K562 (cell line): ENCODE results near the gene CYLD. TPM values are rescaled to one million over a fixed set of nuclear protein-coding genes. Genes with fewer than 3 reads are reported as not detected.

Source experiments
- ATAC-seq: fragments of 200-7000 bp; cut with Tn5 transposase; 3 replicates; pipeline ENCODE4 v1.9.1; 2020; ENCODE audit warnings: moderate library complexity
- BruUV-seq: library from RNA; stranded (reverse); fragments of 400-500 nt; replicated peaks from 2 replicates; lab custom pipeline; 2021; lab: Mats Ljungman, UMichigan
- CTCF ChIA-PET: fragments of 300-600 bp; formaldehyde crosslinking; extraction: SDS; loops from one replicate; lab custom pipeline; 2021; ENCODE audit warnings: low intra/inter-chr PET ratio; lab: Yijun Ruan, JAX
- POLR2A ChIA-PET: fragments of 300-600, 350-650 bp; sonication (Branson Sonifier 250); formaldehyde crosslinking; extraction: SDS; loops from one replicate; lab custom pipeline; 2021; ENCODE audit warnings: antibody characterized with exemption, inconsistent platforms; lab: Yijun Ruan, JAX
- DNase-seq, 4 experiments: peaks; one replicate each; pipeline versions ENCODE4 v3.0.0 to v3.0.0-alpha.2; 2011 to 2018; ENCODE audit warnings: low spot score in 3 of 4, mixed read lengths in 3 of 4; ENCODE audit errors: extremely low read depth in 1 of 4
- FAIRE-seq: peaks from 2 replicates; lab custom pipeline; 2011; peaks lifted over from hg19 to GRCh38; lab: Jason Lieb, UNC
- H2AFZ ChIP-seq: 2 replicates; pipeline ENCODE4 v1.6.0; 2011; ENCODE audit warnings: low read depth, low read length, control low read depth, inconsistent platforms
- H3K27ac ChIP-seq: fragments of 200-600 bp; 3 replicates; pipeline ENCODE4 v1.8.0; 2011; ENCODE audit warnings: low read depth, mild to moderate bottlenecking, control low read depth, inconsistent platforms, low read length, moderate library complexity, mixed read lengths; ENCODE audit errors: extremely low read depth
- H3K27me3 ChIP-seq, 2 experiments: fragments of 300-600 bp in 1 of 2; 2 replicates in 1 of 2; 3 replicates in 1 of 2; pipeline versions ENCODE4 v1.6.0 to v1.8.0; 2011; ENCODE audit warnings: inconsistent platforms in 2 of 2, low read length in 2 of 2, mild to moderate bottlenecking in 1 of 2, mixed read lengths in 1 of 2, moderate library complexity in 1 of 2; ENCODE audit not compliant: control insufficient read depth in 2 of 2, insufficient read depth in 2 of 2
- H3K36me3 ChIP-seq: fragments of 300-600 bp; 3 replicates; pipeline ENCODE4 v1.8.0; 2011; ENCODE audit warnings: mild to moderate bottlenecking, low read length, inconsistent platforms; ENCODE audit not compliant: control insufficient read depth, insufficient read depth
- H3K4me1 ChIP-seq, 2 experiments: fragments of 200-600 bp in 1 of 2; replicated peaks in 1 of 2; 2 replicates in 1 of 2; 3 replicates in 1 of 2; pipeline versions ENCODE4 v1.5.1 to v1.8.0; 2011; ENCODE audit warnings: inconsistent platforms in 2 of 2, low read length in 2 of 2, mild to moderate bottlenecking in 1 of 2, mixed read lengths in 1 of 2, moderate library complexity in 1 of 2; ENCODE audit not compliant: control insufficient read depth in 2 of 2, insufficient read depth in 2 of 2
- H3K4me2 ChIP-seq: 2 replicates; pipeline ENCODE4 v1.6.1; 2011; ENCODE audit warnings: low read length, control low read depth, inconsistent platforms, mixed read lengths; ENCODE audit not compliant: insufficient read depth
- H3K4me3 ChIP-seq: fragments of 200-600 bp; sonication (generic), shearing (Covaris generic); 2 replicates; pipeline ENCODE4 v1.5.1; 2016; ENCODE audit warnings: control low read depth, inconsistent platforms
- H3K79me2 ChIP-seq: fragments of 200-600 bp; 3 replicates; pipeline ENCODE4 v1.8.0; 2011; ENCODE audit warnings: low read length, inconsistent platforms; ENCODE audit not compliant: control insufficient read depth, insufficient read depth
- H3K9ac ChIP-seq, 2 experiments: 2 replicates each; pipeline versions ENCODE4 v1.6.0 to v1.6.1; 2011; ENCODE audit warnings: low read depth in 2 of 2, low read length in 2 of 2, control low read depth in 1 of 2, inconsistent platforms in 1 of 2, mild to moderate bottlenecking in 1 of 2, mixed read lengths in 1 of 2; ENCODE audit not compliant: insufficient read depth in 1 of 2
- H3K9me1 ChIP-seq: one replicate; pipeline ENCODE4 v1.6.0; 2011; ENCODE audit warnings: inconsistent platforms, mild to moderate bottlenecking, low read length, moderate library complexity; ENCODE audit not compliant: control insufficient read depth, insufficient read depth
- H3K9me3 ChIP-seq: replicated peaks from 2 replicates; pipeline ENCODE4 v1.5.1; 2011; ENCODE audit warnings: low read depth, low read length, inconsistent platforms; ENCODE audit not compliant: control insufficient read depth, insufficient read depth
- H4K20me1 ChIP-seq: replicated peaks from 2 replicates; pipeline ENCODE4 v1.6.1; 2011; ENCODE audit warnings: low read length, inconsistent platforms, mixed read lengths; ENCODE audit not compliant: control insufficient read depth, insufficient read depth
- GABPB2 ChIP-seq: fragments of 250-450 bp; sonication (Bioruptor Pico); conservative IDR thresholded peaks from 2 replicates; pipeline ENCODE4 v1.5.1; 2021; ENCODE audit warnings: mild to moderate bottlenecking
- HMGN3 ChIP-seq: IDR thresholded peaks from 2 replicates; pipeline ENCODE4 v1.6.1; 2011; ENCODE audit warnings: borderline replicate concordance, low read depth, mild to moderate bottlenecking, mixed read lengths, low read length; ENCODE audit not compliant: insufficient read length; ENCODE audit errors: extremely low read depth
- JUND ChIP-seq, 2 experiments: IDR thresholded peaks; 2 replicates in 1 of 2; 3 replicates in 1 of 2; pipeline ENCODE4 v1.6.1; 2011; ENCODE audit warnings: borderline replicate concordance in 2 of 2, low read depth in 2 of 2, low read length in 2 of 2, improper control_type of control experiment in 1 of 2, missing biosample characterization in 1 of 2, missing genetic modification characterization in 1 of 2, missing genetic modification reagents in 1 of 2
- RBM17 ChIP-seq: fragments of 200-400 bp; formaldehyde crosslinking; IDR thresholded peaks from 2 replicates; pipeline ENCODE4 v1.6.1; 2017; ENCODE audit warnings: low read depth, mild to moderate bottlenecking, low read length, borderline replicate concordance
- U2AF2 ChIP-seq: fragments of 200-400 bp; formaldehyde crosslinking; optimal IDR thresholded peaks from 2 replicates; pipeline ENCODE3; 2017; ENCODE audit warnings: low read depth, mild to moderate bottlenecking, low read length
- WGBS: fragments of 100-300 bp; shearing (Covaris generic); methylation state at CpG from one replicate; pipeline ENCODE4 v1.1.6; 2016; ENCODE audit warnings: low coverage, mixed read lengths; ENCODE audit not compliant: insufficient coverage; ENCODE audit errors: missing lambda C conversion rate; 5-methylcytosine and 5-hydroxymethylcytosine counted together
- in situ Hi-C: fragments of 300-500 bp; cut with MboI; formaldehyde crosslinking; loops from 4 replicates; pipeline ENCODE4 v1.15.0; 2018; ENCODE audit warnings: inconsistent platforms, mixed read lengths
- intact Hi-C: fragments of 100-400 bp; cut with micrococcal nuclease; formaldehyde crosslinking; loops from 2 replicates; pipeline ENCODE4 v1.14.2; 2022
- polyA plus RNA-seq, 8 experiments: library from polyadenylated mRNA; depleted of rRNA in 4 of 8; stranded (reverse) in 5 of 8; unstranded in 3 of 8; fragments of >200 nt; fragmentation: Nextera tagmentation in 2 of 8; fragmentation: Illumina TruSeq in 1 of 8; extraction: Ambion mirVana in 2 of 8; extraction: Trizol in 1 of 8; gene quantifications; 2 replicates each; pipeline versions ENCODE4 v1.2.1 to v1.2.3, GENCODE V29; 2011 to 2014; ENCODE audit warnings: inconsistent platforms in 1 of 8, missing spikeins in 1 of 8
- total RNA-seq, 7 experiments: library from RNA; depleted of rRNA in 6 of 7; stranded (reverse); fragments of >200 nt in 6 of 7; fragmentation: Illumina TruSeq in 2 of 7; extraction: Trizol in 2 of 7; gene quantifications; 2 replicates each; pipeline versions ENCODE4 v1.2.1 to v1.2.3, GENCODE V29; 2011 to 2021; ENCODE audit warnings: low replicate concordance in 1 of 7

The CYLD gene
- total and polyA plus RNA-seq, 9 of the 15 experiments (the other 6 are each of a cell fraction or from before 2014, with no cell fraction given), result 3.4 to 7.4 (median 5.3) TPM

DNA sequence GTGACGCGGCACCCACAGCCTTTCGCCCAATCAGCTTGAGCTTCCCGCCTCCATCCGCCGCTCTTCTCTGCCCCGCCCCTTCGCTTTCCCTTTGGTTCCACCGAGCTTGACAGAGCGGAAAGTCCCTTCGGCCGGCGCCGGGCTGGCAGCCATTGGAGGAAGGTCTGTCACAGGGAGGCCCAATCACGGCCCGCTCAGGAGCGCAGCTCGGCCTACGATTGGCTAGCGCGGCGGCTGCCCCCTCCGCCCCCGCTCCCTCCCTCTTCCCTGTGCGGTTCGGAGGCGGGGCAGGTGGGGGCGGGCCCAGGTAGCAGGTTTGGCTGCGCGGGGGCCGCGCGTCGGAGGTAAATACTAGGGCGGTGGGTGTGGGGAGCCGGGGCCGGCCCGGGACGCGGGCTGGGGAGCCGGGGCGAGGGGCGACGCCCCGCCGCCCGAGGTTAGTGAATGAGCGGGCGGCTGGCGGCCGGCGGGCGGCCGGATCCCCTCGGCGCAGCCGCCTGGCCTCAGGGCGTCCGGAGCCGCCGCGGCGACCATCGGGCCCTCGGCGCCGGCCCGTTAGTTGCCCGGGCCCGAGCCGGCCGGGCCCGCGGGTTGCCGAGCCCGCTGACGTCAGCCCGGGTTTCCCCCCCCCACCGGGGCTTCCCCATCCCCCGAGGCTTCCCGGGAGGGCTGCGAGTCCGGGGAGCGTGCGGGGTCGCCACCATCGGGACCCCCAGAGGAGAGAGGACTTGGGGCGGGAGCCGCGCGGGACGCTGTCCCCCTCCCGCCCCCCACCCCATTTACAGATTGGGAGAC is at the start of gene CYLD (continued):
- TF ChIP-seq JUND (IDR thresholded peaks at IDR 0.05; ENCODE audit: borderline replicate concordance, low read depth, low read length) (peak; percentile 6; the same call in 1 of the 2 replicates), JUND (tag; IDR thresholded peaks at IDR 0.05; ENCODE audit: borderline replicate concordance, low read depth, low read length) (no peak)

DNA sequence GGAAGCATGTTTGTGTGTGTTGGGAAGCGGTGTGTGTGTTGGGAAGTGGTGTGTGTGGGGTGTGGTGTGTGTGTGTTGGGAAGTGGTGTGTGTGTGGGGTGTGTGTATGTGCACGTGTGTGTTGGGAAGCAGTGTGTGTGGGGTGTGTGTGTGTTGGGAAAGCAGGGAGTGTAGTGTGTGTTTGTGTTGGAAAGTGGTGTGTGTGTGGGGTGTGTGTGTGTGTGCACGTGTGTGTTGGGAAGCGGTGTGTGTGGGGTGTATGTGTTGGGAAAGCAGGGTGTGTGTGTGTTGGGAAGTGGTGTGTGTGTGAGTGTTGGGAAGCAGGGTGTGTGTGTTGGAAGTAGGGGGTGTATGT is 49.3 kb upstream of the CYLD start:
- Histone ChIP-seq H3K4me2 (peak overlapping the region; percentile 35; the same call in 1 of the 2 replicates), H3K9me3 (no peaks in the 10 kb centered on the region), H2AFZ (no peak overlapping the region), H3K27ac (no peak overlapping the region), H3K9me1 (no peaks in the 10 kb centered on the region), H3K9ac (no peak overlapping the region), H4K20me1 (no peaks in the 10 kb centered on the region; the same call in 1 of the 2 replicates), H3K36me3 (no peaks in the 10 kb centered on the region), H3K79me2 (no peaks in the 10 kb centered on the region), H3K4me1 (peaks cover 9% of the 10 kb centered on the region in 2 experiments; a peak in 4 of 5 replicates), H3K27me3 (peaks cover 4 to 24% of the 10 kb centered on the region in 2 experiments; a peak in 3 of 5 replicates), H3K4me3 (no peak overlapping the region)
- POLR2A ChIA-PET, result no interaction called here
- 21% methylated on average over 3 of the region's 4 CpGs for WGBS
- intact Hi-C loops (no loop called here), in situ Hi-C loops (no loop called here)
- ATAC-seq (no peak), DNase-seq (no peak), FAIRE-seq (no peak)
- BruUV-seq, result no TSS peak
- CTCF ChIA-PET, result no interaction called here
- TF ChIP-seq RBM17, result no peak
- TF ChIP-seq U2AF2, result no peak
- TF ChIP-seq HMGN3, result no peak
- no peak for TF ChIP-seq GABPB2 (CRISPR knock-in tag)
